ENCODE results near the gene OR51E1.

Gene OR51E1

GRCh38 chr11:4643682-4644081, at the start of gene OR51E1:
Gene OR51E1, plus strand, starts transcription at chr11:4643982. Its CDS starts 8,545 bp downstream, at chr11:4652527.
- no peak for DNase-seq

- DNase-seq = no peak
Measured at GRCh38 chr11:4605057-4605456, 38.7 kb upstream of the OR51E1 start.

GRCh38 chr11:4606231-4607015, 37.4 kb upstream of the OR51E1 start:
- peak; percentile 42 for DNase-seq

GRCh38 chr11:4607096-4607495, 36.7 kb upstream of the OR51E1 start:
- peak; percentile 25 for DNase-seq

GRCh38 chr11:4607781-4608666, 35.8 kb upstream of the OR51E1 start, which contains the start of gene TRIM68:
Gene TRIM68, minus strand, starts transcription at chr11:4608231. Its CDS starts 2,727 bp downstream, at chr11:4605504.
- DNase-seq = peak; percentile 98

GRCh38 chr11:4610258-4610935, 33.4 kb upstream of the OR51E1 start:
- peak; percentile 18 for DNase-seq

- DNase-seq = no peak
Measured at GRCh38 chr11:4611986-4612385, 31.8 kb upstream of the OR51E1 start.

GRCh38 chr11:4615856-4616444, 27.8 kb upstream of the OR51E1 start:
- no peak for DNase-seq

GRCh38 chr11:4619514-4619913, 24.3 kb upstream of the OR51E1 start:
- no peak for DNase-seq

GRCh38 chr11:4626207-4627099, 17.3 kb upstream of the OR51E1 start:
- DNase-seq = peak; percentile 87

GRCh38 chr11:4636136-4636535, 7.6 kb upstream of the OR51E1 start:
- DNase-seq = no peak

- DNase-seq = peak; percentile 85
Measured at GRCh38 chr11:4636962-4637661, 6.7 kb upstream of the OR51E1 start, which contains the start of gene OR51D1. Gene OR51D1, plus strand, starts transcription at chr11:4637477. Its CDS starts 2,314 bp downstream, at chr11:4639791.

- DNase-seq = no peak
Measured at GRCh38 chr11:4637662-4638047, 6.1 kb upstream of the OR51E1 start.

- no peak for DNase-seq
Measured at GRCh38 chr11:4639931-4640330, 3.9 kb upstream of the OR51E1 start.

GRCh38 chr11:4641501-4641900, 2.3 kb upstream of the OR51E1 start:
- DNase-seq = no peak

- no peak for DNase-seq
Measured at GRCh38 chr11:4642043-4642442, 1.7 kb upstream of the OR51E1 start.

- DNase-seq = no peak
Measured at GRCh38 chr11:4643076-4643475, 706 bp upstream of the OR51E1 start.

GRCh38 chr11:4644233-4644632, 451 bp downstream of the OR51E1 start:
- DNase-seq = no peak

GRCh38 chr11:4645974-4646373, 2.2 kb downstream of the OR51E1 start:
- no peak for DNase-seq

GRCh38 chr11:4647766-4648165, 4.0 kb downstream of the OR51E1 start:
- DNase-seq = no peak
